Effector CD8-positive, alpha-beta T cell (primary cell): ENCODE results near the gene BOLA2B.
"Not testable (repeated sequence)": the region's sequence is repeated elsewhere in the genome, so short reads cannot be mapped to it uniquely, and the experiment has no call there.

ENCODE experiments used
- DNase-seq: peaks from one replicate; lab custom pipeline; 2025; lab: John Stamatoyannopoulos, UW

BOLA2B gene

DNA sequence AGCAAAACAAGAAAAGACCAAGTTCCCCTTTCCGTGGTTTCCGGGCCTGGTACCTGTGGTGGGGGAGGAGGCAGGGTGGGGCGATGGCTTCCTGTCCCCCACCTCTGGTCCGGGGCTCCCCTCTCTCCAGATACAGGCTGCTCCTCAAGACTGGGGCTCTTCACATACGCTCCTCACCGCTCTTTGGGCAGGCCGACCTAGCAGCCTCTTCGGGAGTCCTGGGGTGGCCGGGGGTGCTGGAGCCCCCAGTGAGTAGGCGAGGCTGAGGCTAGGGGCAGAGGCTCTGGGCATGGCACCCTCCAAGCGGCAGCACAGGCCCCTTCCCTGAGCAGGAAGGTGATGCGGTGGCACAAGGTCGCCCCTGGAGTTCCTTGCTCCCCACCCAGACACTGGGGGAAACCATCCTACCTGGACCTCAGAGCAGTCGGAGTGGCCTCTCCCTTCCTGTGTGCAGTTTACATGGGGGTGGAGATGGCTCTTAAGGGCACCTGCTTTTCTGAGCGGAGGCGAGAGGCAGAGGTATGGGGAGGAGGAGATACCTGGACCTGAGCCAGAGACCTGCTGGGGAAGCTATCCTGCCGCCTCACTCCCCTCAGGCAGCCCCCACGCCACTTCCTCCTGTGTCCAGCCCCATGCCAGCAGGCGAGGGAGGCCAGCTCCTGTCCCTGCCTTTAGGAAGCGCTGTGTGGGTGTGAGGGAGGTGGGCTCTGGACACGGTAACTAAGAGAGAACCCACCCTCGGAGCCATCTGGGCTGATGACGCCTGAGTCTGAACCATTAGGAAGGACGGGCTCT is 9.2 kb downstream of the BOLA2B start:
- peak; percentile 55 for DNase-seq

- DNase-seq, result peak; percentile 70
Observed at GRCh38 chr16:30183233-30184095, 10.0 kb downstream of the BOLA2B start, which contains the start of gene CORO1A. Gene CORO1A, plus strand, starts transcription at chr16:30183602. Its CDS starts 1,608 bp downstream, at chr16:30185210.

- no peak for DNase-seq
Observed at GRCh38 chr16:30180741-30181140, 12.7 kb downstream of the BOLA2B start.

DNA sequence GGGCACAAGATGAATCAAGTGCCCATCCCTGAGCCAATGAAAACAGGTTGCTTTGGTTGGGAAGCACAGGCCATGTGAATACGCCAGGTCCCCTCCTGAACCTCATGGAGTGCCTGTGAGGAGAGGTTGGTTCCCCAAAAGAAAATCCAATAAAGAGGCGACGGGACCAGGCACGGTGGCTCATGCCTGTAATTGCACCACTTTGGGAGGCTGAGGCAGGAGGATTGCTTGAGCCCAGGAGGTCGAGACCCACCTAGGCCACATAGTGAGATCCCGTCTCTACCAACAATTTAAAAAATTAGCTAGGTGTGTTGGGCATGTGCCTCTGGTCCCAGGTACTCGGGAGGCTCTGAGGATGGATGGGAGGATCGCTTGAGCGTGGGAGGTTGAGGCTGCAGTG is 13.5 kb downstream of the BOLA2B start:
- DNase-seq, result no peak

- no peak for DNase-seq
Observed at GRCh38 chr16:30179195-30179594, 14.3 kb downstream of the BOLA2B start.

GRCh38 chr16:30176876-30177275 is 16.6 kb downstream of the BOLA2B start:
- not testable (repeated sequence) for DNase-seq

DNA sequence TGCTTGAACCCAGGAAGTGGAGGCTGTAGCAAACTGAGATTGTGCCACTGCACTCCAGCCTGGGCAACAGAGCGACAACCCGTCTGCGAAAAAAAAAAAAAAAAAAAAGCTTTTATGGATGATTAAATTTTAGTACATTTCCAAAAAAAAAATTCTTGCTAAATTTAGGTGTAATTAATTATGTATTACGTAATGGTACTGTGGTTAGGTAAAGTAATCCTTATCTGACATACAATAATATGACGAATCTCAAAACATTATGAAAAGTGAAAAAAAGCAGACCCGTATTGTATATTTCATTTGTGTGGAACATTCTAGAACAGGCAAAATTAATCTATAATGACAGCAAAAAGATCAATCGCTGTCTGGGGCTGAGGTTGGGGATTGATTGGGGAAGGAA is 20.4 kb downstream of the BOLA2B start:
- DNase-seq, result no peak

- DNase-seq, result not testable (repeated sequence)
Observed at GRCh38 chr16:30170145-30170544, 23.3 kb downstream of the BOLA2B start.

GRCh38 chr16:30169416-30169815 is 24.1 kb downstream of the BOLA2B start:
- DNase-seq, result not testable (repeated sequence)

DNA sequence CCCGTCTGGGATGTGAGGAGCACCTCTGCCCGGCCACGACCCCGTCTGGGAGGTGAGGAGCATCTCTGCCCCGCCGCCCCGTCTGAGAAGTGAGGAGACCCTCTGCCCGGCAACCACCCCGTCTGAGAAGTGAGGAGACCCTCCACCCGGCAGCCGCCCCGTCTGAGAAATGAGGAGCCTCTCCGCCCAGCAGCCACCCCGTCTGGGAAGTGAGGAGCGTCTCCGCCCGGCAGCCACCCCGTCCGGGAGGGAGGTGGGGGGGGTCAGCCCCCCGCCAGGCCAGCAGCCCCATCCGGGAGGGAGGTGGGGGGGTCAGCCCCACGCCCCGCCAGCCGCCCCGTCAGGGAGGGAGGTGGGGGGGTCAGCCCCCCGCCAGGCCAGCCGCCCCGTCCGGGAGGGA is 24.7 kb downstream of the BOLA2B start:
- DNase-seq, result not testable (repeated sequence)

GRCh38 chr16:30166202-30166902 is 27.1 kb downstream of the BOLA2B start:
- DNase-seq, result no peak

GRCh38 chr16:30163538-30163937 is 29.9 kb downstream of the BOLA2B start:
- DNase-seq, result no peak

GRCh38 chr16:30157214-30157613 is 36.3 kb downstream of the BOLA2B start:
- DNase-seq, result no peak

DNA sequence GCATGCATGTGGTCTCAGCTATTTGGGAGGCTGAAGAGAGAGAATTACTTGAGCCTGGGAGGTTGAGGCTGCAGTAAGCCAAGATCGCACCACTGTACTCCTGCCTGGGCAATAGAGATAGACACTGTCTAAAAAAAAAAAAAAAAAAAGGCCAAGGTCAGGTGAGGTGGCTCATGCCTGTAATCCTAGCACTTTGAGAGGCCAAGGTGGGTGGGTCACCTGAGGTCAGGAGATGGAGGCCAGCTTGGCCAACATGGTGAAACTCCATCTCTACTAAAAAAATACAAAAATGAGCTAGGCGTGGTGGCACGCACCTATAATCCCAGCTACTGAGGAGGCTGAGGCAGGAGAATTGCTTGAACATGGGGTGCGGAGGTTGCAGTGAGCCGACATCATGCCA is 38.3 kb downstream of the BOLA2B start:
- no peak for DNase-seq

DNA sequence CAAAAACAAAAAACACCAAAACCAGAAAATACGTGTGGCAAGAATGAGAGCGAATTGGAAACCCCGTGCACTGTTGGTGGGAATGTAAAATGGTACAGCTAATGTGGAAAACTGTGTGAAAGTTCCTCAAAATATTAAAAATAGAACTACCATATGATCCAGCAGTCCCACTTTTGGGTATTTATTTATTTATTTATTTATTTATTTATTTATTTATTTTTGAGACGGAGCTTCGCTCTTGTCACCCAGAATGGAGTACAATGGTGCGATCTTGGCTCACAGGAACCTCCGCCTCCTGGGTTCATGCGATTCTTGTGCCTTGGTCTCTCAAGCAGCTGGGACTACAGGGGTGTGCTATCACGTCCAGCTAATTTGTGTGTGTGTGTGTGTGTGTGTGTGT is 40.9 kb downstream of the BOLA2B start:
- no peak for DNase-seq

GRCh38 chr16:30151091-30151490 is 42.4 kb downstream of the BOLA2B start:
- DNase-seq, result no peak

DNA sequence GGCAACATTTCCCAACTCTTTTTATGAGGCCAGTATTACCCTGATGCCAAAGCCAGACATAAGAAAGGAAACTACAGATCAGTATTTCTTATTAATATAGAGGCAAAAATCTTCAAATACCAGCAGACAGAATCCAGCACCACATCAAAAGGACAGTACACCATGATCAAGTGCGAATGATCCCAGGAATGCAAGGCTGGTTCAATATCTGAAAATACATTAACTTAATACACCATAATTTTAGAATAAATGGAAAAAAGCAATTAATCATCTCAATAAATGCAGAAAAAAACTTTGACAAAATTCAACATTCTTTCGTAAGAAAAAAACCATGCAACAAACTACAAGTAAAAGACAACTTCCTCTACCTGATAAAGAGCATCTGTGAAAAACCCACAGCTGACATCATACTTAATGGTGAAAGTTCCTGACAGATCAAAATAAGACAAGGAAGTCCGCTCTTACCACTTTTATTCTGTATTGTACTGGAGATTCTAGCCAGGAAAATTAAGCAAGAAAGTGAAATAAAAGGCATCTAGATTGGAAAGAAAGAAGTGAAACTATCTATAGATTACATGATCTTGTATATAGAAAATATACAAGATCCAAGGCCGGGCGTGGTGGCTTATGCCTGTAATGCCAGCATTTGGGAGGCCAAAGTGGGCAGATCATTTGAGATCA is 44.1 kb downstream of the BOLA2B start:
- no peak for DNase-seq

DNA sequence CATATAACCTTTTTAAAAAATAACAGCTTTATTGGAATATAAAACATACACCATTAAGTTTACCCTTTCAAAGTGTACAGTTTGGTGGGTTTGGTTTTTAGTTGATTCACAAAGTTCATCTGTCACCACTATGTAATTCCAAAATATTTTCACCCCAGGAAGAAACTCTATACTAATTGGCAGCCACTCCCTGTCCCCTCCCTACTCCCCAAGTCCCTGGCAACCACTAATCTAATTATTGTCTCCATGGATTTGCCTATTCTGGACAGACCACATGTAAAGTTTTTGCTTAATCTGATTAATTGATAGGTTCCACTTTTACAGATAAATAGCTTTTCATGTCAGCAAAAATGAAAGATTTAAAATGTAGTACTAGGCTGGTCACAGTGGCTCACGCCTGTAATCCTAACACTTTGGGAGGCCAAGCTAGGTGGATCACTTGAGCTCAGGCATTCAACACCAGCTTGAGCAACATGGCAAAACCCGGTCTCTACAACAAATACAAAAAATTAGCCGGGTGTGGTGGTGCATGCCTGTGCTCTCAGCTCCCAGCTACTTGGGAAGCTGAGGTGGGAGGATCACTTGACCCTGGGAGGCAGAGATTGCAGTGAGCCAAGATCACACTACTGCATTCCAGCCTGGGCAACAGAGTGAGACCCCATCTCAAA is 45.5 kb downstream of the BOLA2B start:
- no peak for DNase-seq

DNA sequence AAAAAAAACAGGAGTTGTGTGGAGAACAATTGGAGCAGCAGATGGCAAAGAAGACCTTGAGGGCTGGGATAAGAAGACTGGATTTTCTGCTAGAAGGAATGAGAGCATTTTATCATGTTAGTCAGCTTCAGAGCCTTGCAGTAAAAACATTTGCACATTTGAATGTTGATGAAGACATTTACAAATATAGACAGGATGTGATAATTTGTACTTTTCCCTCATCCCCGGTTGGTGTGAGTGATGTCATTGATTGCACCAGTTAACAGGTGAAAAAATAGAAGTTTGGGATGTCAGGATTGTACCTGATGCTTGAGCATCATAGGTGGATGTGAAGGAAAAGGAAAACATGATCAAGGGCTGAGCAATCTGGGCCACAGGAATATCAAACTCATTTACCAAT is 47.8 kb downstream of the BOLA2B start:
- DNase-seq, result no peak

DNA sequence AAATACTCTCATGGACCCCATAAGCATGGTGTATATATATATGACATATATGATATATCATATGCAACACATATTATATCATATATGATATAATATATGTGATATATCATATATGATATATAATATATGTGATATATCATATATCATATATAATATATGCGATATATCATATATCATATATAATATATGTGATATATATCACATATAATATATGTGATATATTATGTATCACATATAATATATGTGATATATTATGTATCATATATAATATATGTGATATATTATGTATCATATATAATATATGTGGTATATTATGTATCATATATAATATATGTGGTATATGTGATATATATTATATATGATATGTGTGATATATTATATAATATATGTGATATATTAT is 48.5 kb downstream of the BOLA2B start:
- DNase-seq, result no peak

GRCh38 chr16:30144017-30144416 is 49.4 kb downstream of the BOLA2B start:
- DNase-seq, result no peak
